ENCODE data around the gene SLC25A47.
"Not testable (repeated sequence)": the region's sequence is repeated elsewhere in the genome, so short reads cannot be mapped to it uniquely, and the experiment has no call there.

The SLC25A47 gene

DNA sequence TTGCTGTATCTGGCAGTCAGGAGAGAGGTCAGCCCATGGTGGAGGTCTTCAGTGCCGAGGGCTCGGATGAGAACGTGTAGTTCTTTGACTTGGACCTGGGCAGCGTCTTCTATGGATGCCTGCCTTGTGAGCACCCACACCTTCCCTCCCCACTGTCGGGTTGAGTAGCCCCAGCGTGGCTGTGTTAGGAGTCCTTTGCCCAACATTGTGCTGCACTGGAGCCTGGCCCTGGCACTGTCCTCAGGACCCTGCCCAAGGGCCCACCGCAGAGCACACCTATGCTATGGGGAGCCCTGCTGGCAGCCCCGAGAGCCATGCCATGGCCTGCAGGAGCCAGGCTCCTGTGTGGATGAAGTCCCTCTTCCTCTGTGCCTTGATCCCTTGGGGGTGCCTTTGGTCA lies 43.6 kb upstream of the SLC25A47 start:
- no peak overlapping the region for H3K27ac ChIP-seq (ENCODE audit: low read depth, low read length)
- H3K4me3 ChIP-seq (ENCODE audit: low read length): no peak overlapping the region
- H3K79me2 ChIP-seq (ENCODE audit: control insufficient read depth, insufficient read depth, low read length): peaks cover 39% of the 10 kb centered on the region
- no peak overlapping the region for H2AK5ac ChIP-seq (ENCODE audit: low read length)
- WGBS (ENCODE audit: extremely low coverage, insufficient coverage, low lambda C conversion rate): no CpG with 5 or more reads among the region's 8 CpGs
- H3K4me1 ChIP-seq (ENCODE audit: control insufficient read depth, low read depth, low read length): peaks cover 2% of the 10 kb centered on the region
- no peak overlapping the region for H3K9ac ChIP-seq (ENCODE audit: low read length)
- H3K4me2 ChIP-seq (ENCODE audit: low read length): no peak overlapping the region
- H3K56ac ChIP-seq (ENCODE audit: low read length): no peak overlapping the region
- no peak overlapping the region for H3K4ac ChIP-seq (ENCODE audit: low read depth, low read length)
- no peak overlapping the region for H2BK120ac ChIP-seq (ENCODE audit: low read depth, low read length)
- H3K27me3 ChIP-seq (ENCODE audit: insufficient read depth, low read length, poor library complexity): no peaks in the 10 kb centered on the region
- no peak for DNase-seq
- no peak overlapping the region for H2BK5ac ChIP-seq (ENCODE audit: low read length)
- H3K18ac ChIP-seq (ENCODE audit: low read length): no peak overlapping the region
- no peak overlapping the region for H2BK15ac ChIP-seq (replicated peaks; ENCODE audit: low read depth)
- no peak overlapping the region for H3K23ac ChIP-seq (ENCODE audit: low read length)
- H4K8ac ChIP-seq (ENCODE audit: low read depth, low read length): no peak overlapping the region
- H4K5ac ChIP-seq (ENCODE audit: low read length): no peak overlapping the region
- H3K79me1 ChIP-seq (ENCODE audit: low read length): peaks cover 28% of the 10 kb centered on the region
- H3K36me3 ChIP-seq (ENCODE audit: control insufficient read depth, insufficient read depth, low read length): no peaks in the 10 kb centered on the region

DNA sequence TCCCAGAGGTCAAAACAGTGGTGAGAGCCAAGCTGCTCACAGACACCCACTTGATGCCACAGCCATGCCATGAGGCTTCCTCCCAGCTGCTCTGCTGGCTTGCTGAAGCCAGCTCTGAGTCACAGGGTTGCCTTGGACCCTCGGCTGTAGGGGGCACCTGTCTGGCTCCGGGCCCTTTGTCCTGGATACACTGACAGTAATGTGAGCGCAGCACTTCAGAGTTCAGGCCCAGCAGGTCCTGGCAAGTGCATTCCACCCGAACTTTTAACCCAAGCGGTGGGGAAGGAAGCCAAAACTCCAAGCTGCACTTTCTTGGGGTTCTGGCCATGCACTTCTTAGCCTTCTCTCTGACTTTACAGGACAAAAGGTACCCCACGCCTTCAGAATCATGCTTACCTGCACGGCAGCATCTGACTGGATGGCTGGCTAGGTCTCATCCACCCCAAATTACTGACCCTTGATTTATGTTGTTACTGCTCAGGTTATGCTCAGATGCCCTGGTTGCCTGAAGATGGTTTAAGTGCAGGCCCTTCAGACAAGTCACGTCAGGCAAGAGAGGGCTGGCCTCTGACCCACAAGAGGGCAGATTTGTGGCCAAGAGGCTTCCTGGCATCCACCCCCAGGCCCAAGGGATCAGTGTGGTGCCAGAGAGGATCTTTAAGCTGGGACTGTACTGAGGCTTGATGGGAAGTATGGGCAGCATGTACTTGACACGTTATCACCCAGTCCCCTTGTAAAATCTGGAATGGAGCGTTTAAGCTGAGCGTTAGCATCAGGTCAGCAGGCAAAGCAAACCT lies 41.7 kb upstream of the SLC25A47 start:
- no peak overlapping the region for H3K9ac ChIP-seq (ENCODE audit: low read length)
- no peak overlapping the region for H4K8ac ChIP-seq (ENCODE audit: low read depth, low read length)
- H4K5ac ChIP-seq (ENCODE audit: low read length): no peak overlapping the region
- no peak overlapping the region for H3K4me2 ChIP-seq (ENCODE audit: low read length)
- peaks cover 22% of the 10 kb centered on the region for H3K79me1 ChIP-seq (ENCODE audit: low read length)
- no peak overlapping the region for H3K27ac ChIP-seq (ENCODE audit: low read depth, low read length)
- H3K56ac ChIP-seq (ENCODE audit: low read length): no peak overlapping the region
- no peaks in the 10 kb centered on the region for H3K27me3 ChIP-seq (ENCODE audit: insufficient read depth, low read length, poor library complexity)
- H3K4me1 ChIP-seq (ENCODE audit: control insufficient read depth, low read depth, low read length): peaks cover 2% of the 10 kb centered on the region
- no peak overlapping the region for H3K23ac ChIP-seq (ENCODE audit: low read length)
- no peak overlapping the region for H2BK120ac ChIP-seq (ENCODE audit: low read depth, low read length)
- no peak overlapping the region for H2BK15ac ChIP-seq (replicated peaks; ENCODE audit: low read depth)
- H3K4me3 ChIP-seq (ENCODE audit: low read length): no peak overlapping the region
- no peaks in the 10 kb centered on the region for H3K36me3 ChIP-seq (ENCODE audit: control insufficient read depth, insufficient read depth, low read length)
- peaks cover 26% of the 10 kb centered on the region for H3K79me2 ChIP-seq (ENCODE audit: control insufficient read depth, insufficient read depth, low read length)
- no CpG with 5 or more reads among the region's 11 CpGs for WGBS (ENCODE audit: extremely low coverage, insufficient coverage, low lambda C conversion rate)
- H2AK5ac ChIP-seq (ENCODE audit: low read length): no peak overlapping the region
- no peak overlapping the region for H2BK5ac ChIP-seq (ENCODE audit: low read length)
- H3K4ac ChIP-seq (ENCODE audit: low read depth, low read length): no peak overlapping the region
- DNase-seq: no peak
- no peak overlapping the region for H3K18ac ChIP-seq (ENCODE audit: low read length)

GRCh38 chr14:100282083-100282350 lies 41.1 kb upstream of the SLC25A47 start:
- no peak overlapping the region for H3K4me3 ChIP-seq (ENCODE audit: low read length)
- H4K8ac ChIP-seq (ENCODE audit: low read depth, low read length): no peak overlapping the region
- no peak overlapping the region for H2BK15ac ChIP-seq (replicated peaks; ENCODE audit: low read depth)
- no peak overlapping the region for H3K4me2 ChIP-seq (ENCODE audit: low read length)
- H2BK120ac ChIP-seq (ENCODE audit: low read depth, low read length): no peak overlapping the region
- no CpG with 5 or more reads among the region's 7 CpGs for WGBS (ENCODE audit: extremely low coverage, insufficient coverage, low lambda C conversion rate)
- H3K4ac ChIP-seq (ENCODE audit: low read depth, low read length): no peak overlapping the region
- H4K5ac ChIP-seq (ENCODE audit: low read length): no peak overlapping the region
- peaks cover 23% of the 10 kb centered on the region for H3K79me2 ChIP-seq (ENCODE audit: control insufficient read depth, insufficient read depth, low read length)
- peaks cover 2% of the 10 kb centered on the region for H3K4me1 ChIP-seq (ENCODE audit: control insufficient read depth, low read depth, low read length)
- H3K56ac ChIP-seq (ENCODE audit: low read length): no peak overlapping the region
- H2BK5ac ChIP-seq (ENCODE audit: low read length): no peak overlapping the region
- no peak overlapping the region for H3K18ac ChIP-seq (ENCODE audit: low read length)
- no peak overlapping the region for H3K23ac ChIP-seq (ENCODE audit: low read length)
- no peak overlapping the region for H3K27ac ChIP-seq (ENCODE audit: low read depth, low read length)
- no peak for DNase-seq
- H3K36me3 ChIP-seq (ENCODE audit: control insufficient read depth, insufficient read depth, low read length): no peaks in the 10 kb centered on the region
- H3K9ac ChIP-seq (ENCODE audit: low read length): no peak overlapping the region
- H2AK5ac ChIP-seq (ENCODE audit: low read length): no peak overlapping the region
- peaks cover 20% of the 10 kb centered on the region for H3K79me1 ChIP-seq (ENCODE audit: low read length)
- no peaks in the 10 kb centered on the region for H3K27me3 ChIP-seq (ENCODE audit: insufficient read depth, low read length, poor library complexity)

GRCh38 chr14:100282766-100283419 lies 40.2 kb upstream of the SLC25A47 start:
- Histone ChIP-seq H3K4me1 (ENCODE audit: control insufficient read depth, low read depth, low read length) (peaks cover 2% of the 10 kb centered on the region), H3K27ac (ENCODE audit: low read depth, low read length) (no peak overlapping the region), H2BK120ac (ENCODE audit: low read depth, low read length) (no peak overlapping the region), H3K36me3 (ENCODE audit: control insufficient read depth, insufficient read depth, low read length) (no peaks in the 10 kb centered on the region), H3K23ac (ENCODE audit: low read length) (no peak overlapping the region), H3K4ac (ENCODE audit: low read depth, low read length) (no peak overlapping the region), H3K79me1 (ENCODE audit: low read length) (peaks cover 20% of the 10 kb centered on the region), H3K9ac (ENCODE audit: low read length) (no peak overlapping the region), H3K4me3 (ENCODE audit: low read length) (no peak overlapping the region), H4K8ac (ENCODE audit: low read depth, low read length) (no peak overlapping the region), H3K4me2 (ENCODE audit: low read length) (no peak overlapping the region), H3K79me2 (ENCODE audit: control insufficient read depth, insufficient read depth, low read length) (peaks cover 20% of the 10 kb centered on the region), H3K27me3 (ENCODE audit: insufficient read depth, low read length, poor library complexity) (no peaks in the 10 kb centered on the region), H3K18ac (ENCODE audit: low read length) (no peak overlapping the region), H3K56ac (ENCODE audit: low read length) (no peak overlapping the region), H2BK5ac (ENCODE audit: low read length) (no peak overlapping the region), H2AK5ac (ENCODE audit: low read length) (no peak overlapping the region), H2BK15ac (replicated peaks; ENCODE audit: low read depth) (no peak overlapping the region), H4K5ac (ENCODE audit: low read length) (no peak overlapping the region)
- no CpG with 5 or more reads among the region's 9 CpGs for WGBS (ENCODE audit: extremely low coverage, insufficient coverage, low lambda C conversion rate)
- no peak for DNase-seq

DNA sequence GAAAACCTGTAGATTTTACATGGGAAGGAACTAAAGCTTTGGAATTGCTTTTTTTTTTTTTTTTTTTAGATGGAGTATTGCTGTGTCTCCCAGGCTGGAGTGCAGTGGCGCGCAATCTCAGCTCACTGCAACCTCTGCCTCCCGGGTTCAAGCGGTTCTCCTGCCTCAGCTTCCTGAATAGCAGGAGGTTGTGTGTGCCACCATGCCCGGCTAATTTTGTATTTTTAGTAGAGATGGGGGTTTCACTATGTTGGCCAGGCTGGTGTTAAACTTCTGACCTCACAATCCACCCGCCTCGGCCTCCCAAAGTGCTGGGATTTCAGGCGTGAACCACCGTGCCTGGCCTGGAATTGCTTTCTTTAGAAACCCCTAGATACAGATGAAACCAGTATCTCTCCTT lies 39.7 kb upstream of the SLC25A47 start:
- H3K4me3 ChIP-seq (ENCODE audit: low read length); H2AK5ac ChIP-seq (ENCODE audit: low read length); H2BK120ac ChIP-seq (ENCODE audit: low read depth, low read length); H3K18ac ChIP-seq (ENCODE audit: low read length); H3K4me1 ChIP-seq (ENCODE audit: control insufficient read depth, low read depth, low read length); H2BK15ac ChIP-seq (replicated peaks; ENCODE audit: low read depth); H4K8ac ChIP-seq (ENCODE audit: low read depth, low read length); H3K9ac ChIP-seq (ENCODE audit: low read length); H3K27me3 ChIP-seq (ENCODE audit: insufficient read depth, low read length, poor library complexity); H2BK5ac ChIP-seq (ENCODE audit: low read length); H3K4me2 ChIP-seq (ENCODE audit: low read length); H4K5ac ChIP-seq (ENCODE audit: low read length); DNase-seq; H3K56ac ChIP-seq (ENCODE audit: low read length); H3K27ac ChIP-seq (ENCODE audit: low read depth, low read length); H3K4ac ChIP-seq (ENCODE audit: low read depth, low read length); H3K23ac ChIP-seq (ENCODE audit: low read length); H3K36me3 ChIP-seq (ENCODE audit: control insufficient read depth, insufficient read depth, low read length): not testable (repeated sequence)
- Histone ChIP-seq H3K79me1 (ENCODE audit: low read length) (peaks cover 20% of the 10 kb centered on the region), H3K79me2 (ENCODE audit: control insufficient read depth, insufficient read depth, low read length) (peaks cover 20% of the 10 kb centered on the region)
- WGBS (ENCODE audit: extremely low coverage, insufficient coverage, low lambda C conversion rate): no CpG with 5 or more reads among the region's 9 CpGs

All from mesendoderm (in vitro differentiated cells).